HG02798 (cell line): ENCODE measurements around the gene SDK1.
"Not testable (repeated sequence)": the region's sequence is repeated elsewhere in the genome, so short reads cannot be mapped to it uniquely, and the experiment has no call there.

Experiments used
- ATAC-seq: cut with Tn5 transposase; IDR thresholded peaks from one replicate; pipeline ENCODE4 v1.9.1; 2021; ENCODE audit warnings: mild to moderate bottlenecking; ENCODE audit not compliant: unreplicated experiment, poor library complexity

SDK1 gene

DNA sequence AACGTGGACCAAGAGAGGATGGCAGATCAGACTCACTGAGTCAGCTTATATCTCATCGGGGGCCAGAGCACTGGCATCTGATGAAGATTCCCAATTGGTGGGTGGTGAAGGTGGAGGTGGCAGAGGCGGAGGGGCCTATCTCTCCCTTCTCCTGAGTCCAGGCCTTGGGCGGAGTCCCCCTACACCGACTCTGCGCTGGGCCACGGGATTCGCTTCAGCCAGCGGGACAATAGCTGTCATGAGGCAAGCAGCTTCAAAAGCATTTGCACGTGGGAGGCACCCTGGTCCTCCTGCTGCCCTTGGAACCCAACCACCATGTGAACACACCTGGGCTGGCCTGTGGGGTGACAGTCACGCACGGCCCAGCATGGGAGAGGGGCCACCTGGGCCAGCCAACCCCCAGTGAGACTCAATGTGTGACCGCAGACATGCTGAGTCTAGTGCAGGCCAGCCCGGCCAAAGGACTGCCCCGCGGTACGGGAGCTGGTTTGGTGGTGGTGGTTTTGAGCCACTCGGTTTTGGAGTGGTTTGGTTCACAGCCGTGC lies 914.2 kb downstream of the SDK1 start:
- ATAC-seq = no peak

- no peak for ATAC-seq
Observed at GRCh38 chr7:4216016-4216415, 915.0 kb downstream of the SDK1 start.

DNA sequence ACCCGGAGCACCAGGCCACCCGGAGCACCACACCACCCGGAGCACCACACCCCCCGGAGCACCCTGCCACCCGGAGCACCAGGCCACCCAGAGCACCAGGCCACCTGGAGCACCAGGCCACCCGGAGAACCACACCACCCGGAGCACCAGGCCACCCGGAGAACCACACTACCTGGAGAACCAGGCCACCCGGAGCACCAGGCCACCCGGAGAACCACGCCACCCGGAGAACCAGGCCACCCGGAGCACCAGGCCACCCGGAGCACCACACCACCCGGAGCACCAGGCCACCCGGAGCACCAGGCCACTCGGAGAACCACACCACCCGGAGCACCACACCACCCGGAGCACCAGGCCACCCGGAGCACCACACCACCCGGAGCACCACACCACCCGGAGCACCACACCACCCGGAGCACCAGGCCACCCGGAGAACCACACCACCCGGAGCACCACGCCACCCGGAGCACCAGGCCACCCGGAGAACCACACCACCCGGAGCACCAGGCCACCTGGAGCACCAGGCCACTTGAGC lies 916.1 kb downstream of the SDK1 start:
- not testable (repeated sequence) for ATAC-seq

- ATAC-seq = no peak
Observed at GRCh38 chr7:4218481-4218880, 917.4 kb downstream of the SDK1 start.

GRCh38 chr7:4220011-4220410 lies 919.0 kb downstream of the SDK1 start:
- ATAC-seq = no peak

DNA sequence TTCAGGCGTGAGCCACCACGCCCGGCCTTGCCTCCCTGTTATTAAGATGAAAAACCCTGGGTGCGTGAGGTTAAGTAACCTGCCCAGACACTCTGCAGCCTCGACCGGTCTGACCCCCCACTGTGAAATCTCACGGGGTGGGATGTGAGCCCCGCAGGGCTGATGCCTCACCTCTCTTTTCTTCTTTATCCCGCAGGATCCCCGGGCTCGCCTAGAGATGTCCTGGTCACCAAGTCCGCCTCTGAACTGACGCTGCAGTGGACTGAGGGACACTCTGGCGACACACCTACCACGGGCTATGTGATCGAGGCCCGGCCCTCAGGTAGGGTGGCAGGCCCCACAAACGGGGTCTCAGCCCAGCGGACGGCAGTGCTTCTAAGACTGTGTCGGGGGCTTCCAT lies 920.0 kb downstream of the SDK1 start:
- no peak for ATAC-seq

- no peak for ATAC-seq
Observed at GRCh38 chr7:4222676-4223075, 921.6 kb downstream of the SDK1 start.

DNA sequence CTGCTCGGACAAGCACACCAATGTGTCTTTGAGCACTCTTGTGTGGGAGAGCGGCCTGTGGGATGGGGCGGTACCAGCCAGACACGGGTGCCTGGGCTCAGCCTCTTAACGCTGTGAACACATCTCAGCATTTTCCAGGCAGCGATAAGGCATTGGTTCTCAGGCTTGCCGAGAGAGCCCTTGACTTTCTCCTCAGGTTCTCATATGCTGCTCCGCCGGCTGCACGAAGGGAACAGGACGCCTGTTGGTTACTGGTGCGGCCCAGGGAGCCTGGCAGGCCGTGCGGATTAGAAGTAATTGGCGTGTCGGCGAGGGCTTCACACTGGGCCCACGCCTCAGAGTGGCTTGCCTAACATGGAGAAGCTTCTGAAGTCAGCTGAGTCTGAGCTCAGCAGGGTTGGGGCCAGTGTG lies 924.3 kb downstream of the SDK1 start:
- ATAC-seq = no peak

DNA sequence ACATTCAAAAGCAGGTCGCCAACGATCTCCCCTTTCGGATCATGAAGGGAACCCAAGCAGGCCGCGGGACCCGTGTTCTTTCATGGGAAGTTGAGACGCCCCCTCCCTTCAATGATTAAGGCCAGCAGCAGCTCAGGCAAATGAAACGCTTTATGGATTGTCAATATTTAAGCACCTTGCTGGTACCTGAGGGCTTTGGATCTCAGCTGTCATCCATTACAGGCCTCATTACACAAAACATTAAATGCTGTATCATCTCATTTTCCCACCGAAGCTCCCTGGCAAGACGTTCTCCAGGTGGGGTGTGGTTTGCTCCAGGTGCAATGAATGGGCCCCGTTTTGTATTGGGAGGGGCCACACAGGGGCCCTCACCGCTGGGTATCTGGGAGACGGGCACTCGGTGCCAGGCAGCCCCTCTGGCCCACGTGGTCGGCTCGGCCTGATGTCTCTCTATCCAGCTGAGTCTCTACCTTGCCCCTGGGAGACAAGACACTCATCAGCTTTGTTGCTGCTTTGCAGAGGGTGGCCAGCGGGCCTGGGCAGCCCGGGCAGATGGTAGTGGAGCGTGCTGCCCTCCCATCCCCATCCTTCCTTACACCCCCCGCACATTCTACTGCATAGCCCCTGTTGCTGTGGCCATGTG lies 925.0 kb downstream of the SDK1 start:
- ATAC-seq = no peak

DNA sequence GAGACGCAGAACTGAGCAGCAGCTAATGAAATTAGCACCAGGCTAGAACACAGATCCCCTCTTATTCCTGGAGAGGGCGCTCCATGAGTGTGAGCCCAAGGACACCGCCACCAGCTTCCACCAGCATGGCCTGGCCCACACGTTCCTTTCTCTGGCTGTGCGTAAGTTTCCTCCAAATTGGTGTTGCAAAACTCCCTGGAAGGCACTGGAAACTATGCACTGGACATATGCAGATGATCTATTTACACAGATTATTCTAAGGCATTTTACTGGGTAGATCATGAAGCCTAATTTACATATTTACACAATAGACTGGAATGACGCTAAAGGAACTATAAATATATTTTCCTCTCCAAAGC lies 925.5 kb downstream of the SDK1 start:
- ATAC-seq = no peak

- no peak for ATAC-seq
Observed at GRCh38 chr7:4227105-4228010, 926.3 kb downstream of the SDK1 start.

DNA sequence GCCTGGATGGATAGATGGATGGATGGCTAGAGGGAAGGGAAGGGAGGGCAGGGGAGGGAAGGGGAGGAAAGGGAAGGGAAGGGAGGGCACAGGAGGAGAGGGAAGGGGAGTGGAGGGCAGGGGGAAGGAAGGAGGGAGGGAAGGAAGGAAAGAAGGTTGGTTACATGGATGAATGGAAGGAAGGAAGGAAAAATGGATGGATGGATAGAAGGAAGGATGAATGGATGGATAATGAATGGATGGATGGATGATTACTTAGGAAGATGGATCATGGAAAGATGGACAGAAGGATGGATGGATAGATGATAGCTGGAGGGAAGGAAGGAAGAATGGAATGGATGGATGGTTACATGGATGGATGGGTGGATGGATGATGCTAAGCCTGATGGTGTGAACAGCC lies 929.3 kb downstream of the SDK1 start:
- ATAC-seq = no peak

- ATAC-seq = no peak
Observed at GRCh38 chr7:4233146-4233545, 932.1 kb downstream of the SDK1 start.

DNA sequence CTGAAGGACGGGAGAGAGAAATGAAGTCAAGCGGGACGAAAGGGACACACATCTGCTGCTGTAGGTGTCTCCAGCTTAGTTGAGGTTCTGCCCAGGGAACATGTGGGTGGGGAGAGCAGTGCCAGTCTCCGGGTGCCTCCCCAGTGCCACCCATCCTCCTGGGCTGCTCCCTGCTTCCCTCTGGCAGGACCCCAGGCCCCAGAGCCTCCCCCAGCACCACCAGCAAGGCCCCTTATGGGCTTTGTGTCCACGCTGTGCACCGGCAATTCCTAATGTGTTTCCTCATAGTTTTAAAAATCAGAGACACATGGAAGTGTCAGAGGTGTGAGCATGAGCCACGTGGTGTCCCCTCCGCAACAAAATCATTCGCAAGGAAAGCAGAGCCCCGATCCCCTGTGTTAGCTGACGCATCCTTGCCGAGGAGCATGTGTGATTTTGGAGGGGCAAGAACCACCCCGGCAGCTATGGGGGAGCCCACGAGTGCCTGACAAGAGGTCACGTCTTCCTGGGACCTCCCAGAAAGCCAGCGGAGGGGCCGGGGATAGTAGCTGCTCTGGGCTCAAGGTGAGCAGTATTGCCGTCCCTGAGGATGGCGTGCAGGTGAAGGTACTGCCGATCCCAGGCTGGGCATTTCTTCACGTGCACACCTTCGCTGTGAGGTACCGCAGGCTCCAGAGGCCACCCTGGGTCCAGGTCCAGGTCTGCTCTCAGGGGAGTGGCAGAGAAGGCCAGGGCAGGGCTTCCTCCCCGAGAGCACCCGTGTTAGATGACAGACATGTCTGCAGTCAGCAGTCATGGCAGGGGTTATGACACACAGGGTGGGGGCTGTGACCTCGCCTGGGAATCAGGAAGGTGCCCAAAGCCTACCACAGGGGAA lies 932.8 kb downstream of the SDK1 start:
- no peak for ATAC-seq

GRCh38 chr7:4234498-4234855 lies 933.4 kb downstream of the SDK1 start:
- ATAC-seq = no peak

DNA sequence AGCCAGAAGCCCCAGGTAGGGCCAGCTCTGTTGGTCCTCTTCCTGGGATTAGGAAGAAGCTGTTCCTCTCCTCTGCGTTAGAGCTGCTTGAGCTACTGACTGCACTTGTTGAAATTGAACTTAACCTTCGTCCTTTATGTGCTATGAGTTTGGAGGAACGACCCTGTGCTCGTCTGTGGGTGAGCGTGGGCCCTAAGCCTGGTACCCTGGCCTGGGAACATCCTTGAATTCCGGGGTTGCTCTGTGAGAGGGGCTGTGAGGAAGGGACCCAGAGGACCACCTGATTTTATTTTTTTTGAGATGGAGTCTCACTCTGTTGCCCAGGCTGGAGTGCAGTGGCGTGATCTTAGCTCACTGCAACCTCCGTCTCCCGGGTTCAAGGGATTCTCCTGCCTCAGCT lies 933.8 kb downstream of the SDK1 start:
- ATAC-seq = no peak

DNA sequence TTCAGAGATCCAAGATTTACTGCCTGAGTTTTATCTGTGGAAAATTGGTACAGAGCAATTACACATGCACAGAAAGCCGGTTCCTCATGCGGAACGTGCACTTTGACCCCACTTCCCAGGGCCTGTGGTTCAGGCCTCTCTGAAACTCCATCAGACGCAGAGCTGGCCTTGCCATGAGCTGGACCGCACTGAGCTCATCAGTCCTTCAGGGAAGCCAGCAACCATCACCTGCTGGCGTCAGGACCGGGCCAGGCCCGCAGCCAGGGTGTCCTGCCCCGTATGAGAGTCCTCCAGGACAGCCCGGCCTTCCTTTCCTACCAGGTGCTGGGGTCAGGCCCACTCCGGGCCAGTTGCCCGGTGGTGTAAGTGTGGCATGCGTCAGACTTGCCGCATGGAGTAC lies 934.5 kb downstream of the SDK1 start:
- no peak for ATAC-seq

DNA sequence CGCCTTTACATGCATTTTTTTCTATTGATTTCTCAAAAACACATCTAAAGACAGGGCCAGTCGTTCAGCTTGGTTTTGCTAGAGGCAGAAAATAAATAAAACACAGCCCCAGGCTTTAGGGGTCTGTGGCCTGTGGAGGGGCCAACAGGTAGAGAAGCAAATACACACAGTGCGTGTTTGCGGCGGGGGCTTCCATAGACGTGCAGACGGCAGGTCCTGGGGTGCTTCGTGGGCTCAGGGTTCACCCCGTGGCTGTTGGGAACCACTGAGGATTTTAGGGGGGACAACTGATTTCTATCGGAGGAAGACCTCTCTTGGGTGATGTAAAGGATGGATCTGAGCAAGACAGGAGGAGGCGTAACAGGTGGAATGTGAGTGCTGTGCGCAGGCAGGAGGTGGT lies 935.3 kb downstream of the SDK1 start:
- ATAC-seq = no peak

- ATAC-seq = not testable (repeated sequence)
Observed at GRCh38 chr7:4236873-4237272, 935.8 kb downstream of the SDK1 start.
